Astrocyte (in vitro differentiated cells and primary cell): ENCODE results near the gene SHQ1. TPM values are rescaled to one million over a fixed set of nuclear protein-coding genes. Genes with fewer than 3 reads are reported as not detected.

Experiments
- DNase-seq: peaks from one replicate; pipeline ENCODE4 v3.0.0-alpha.2; 2010; ENCODE audit warnings: low read depth
- FAIRE-seq: peaks from 2 replicates; lab custom pipeline; 2011; peaks lifted over from hg19 to GRCh38; lab: Jason Lieb, UNC
- H2AFZ ChIP-seq: 2 replicates; pipeline ENCODE4 v1.6.0; 2012; ENCODE audit warnings: low read depth, low read length, inconsistent platforms
- H3K27ac ChIP-seq: 2 replicates; pipeline ENCODE4 v1.5.1; 2011; ENCODE audit warnings: low read depth, low read length, inconsistent platforms
- H3K27me3 ChIP-seq: 2 replicates; pipeline ENCODE4 v1.6.0; 2011; ENCODE audit warnings: low read length, inconsistent platforms; ENCODE audit not compliant: insufficient read depth
- H3K36me3 ChIP-seq: 2 replicates; pipeline ENCODE4 v1.5.1; 2011; ENCODE audit warnings: low read length, inconsistent platforms; ENCODE audit not compliant: insufficient read depth
- H3K4me1 ChIP-seq: 2 replicates; pipeline ENCODE4 v1.5.1; 2011; ENCODE audit warnings: low read length, inconsistent platforms; ENCODE audit not compliant: insufficient read depth
- H3K4me2 ChIP-seq: 2 replicates; pipeline ENCODE4 v1.6.0; 2012; ENCODE audit warnings: low read length, inconsistent platforms
- H3K4me3 ChIP-seq: 2 replicates; pipeline ENCODE4 v1.5.1; 2011; ENCODE audit warnings: low read depth, mild to moderate bottlenecking, low read length, inconsistent platforms; ENCODE audit not compliant: insufficient read depth
- H3K79me2 ChIP-seq: 2 replicates; pipeline ENCODE4 v1.6.0; 2012; ENCODE audit warnings: mild to moderate bottlenecking, low read length, inconsistent platforms; ENCODE audit not compliant: insufficient read depth
- H3K9ac ChIP-seq: 2 replicates; pipeline ENCODE4 v1.6.0; 2012; ENCODE audit warnings: mild to moderate bottlenecking, low read length, inconsistent platforms
- H3K9me3 ChIP-seq: 2 replicates; pipeline ENCODE4 v1.5.1; 2012; ENCODE audit warnings: low read depth, mild to moderate bottlenecking, low read length, inconsistent platforms; ENCODE audit not compliant: insufficient read depth
- H4K20me1 ChIP-seq: 2 replicates; pipeline ENCODE4 v1.6.0; 2012; ENCODE audit warnings: low read length, inconsistent platforms; ENCODE audit not compliant: insufficient read depth
- H3K27ac Mint-ChIP-seq: one replicate; pipeline ENCODE4 v1.8.0; 2021; ENCODE audit warnings: mild to moderate bottlenecking, mixed read lengths; ENCODE audit not compliant: unreplicated experiment
- H3K27me3 Mint-ChIP-seq: one replicate; pipeline ENCODE4 v1.8.0; 2021; ENCODE audit warnings: low read depth, mixed read lengths; ENCODE audit not compliant: unreplicated experiment
- H3K36me3 Mint-ChIP-seq: one replicate; pipeline ENCODE4 v1.8.0; 2021; ENCODE audit warnings: low read depth, mixed read lengths; ENCODE audit not compliant: unreplicated experiment
- H3K4me1 Mint-ChIP-seq: one replicate; pipeline ENCODE4 v1.8.0; 2021; ENCODE audit warnings: low read depth, mixed read lengths; ENCODE audit not compliant: unreplicated experiment
- H3K4me3 Mint-ChIP-seq: one replicate; pipeline ENCODE4 v1.8.0; 2021; ENCODE audit warnings: mild to moderate bottlenecking, moderate library complexity, mixed read lengths; ENCODE audit not compliant: unreplicated experiment
- H3K9me3 Mint-ChIP-seq: one replicate; pipeline ENCODE4 v1.8.0; 2021; ENCODE audit warnings: mild to moderate bottlenecking, mixed read lengths; ENCODE audit not compliant: unreplicated experiment
- CTCF ChIP-seq: IDR thresholded peaks from 2 replicates; pipeline ENCODE4 v1.5.1; 2011; ENCODE audit warnings: low read depth, mild to moderate bottlenecking, inconsistent platforms, low read length, moderate library complexity; ENCODE audit not compliant: insufficient read depth
- EZH2 ChIP-seq: IDR thresholded peaks from 2 replicates; pipeline ENCODE4 v1.6.1; 2012; ENCODE audit warnings: mild to moderate bottlenecking, low read length, inconsistent platforms; ENCODE audit not compliant: insufficient read depth
- total RNA-seq: library from RNA; stranded (reverse); gene quantifications from 2 replicates; pipeline ENCODE4 v1.2.1, GENCODE V29; 2021

SHQ1 gene
- total RNA-seq, 1 donor from 2014 or later, result 28.4 TPM

GRCh38 chr3:72896996-72897757 is 48.9 kb upstream of the SHQ1 start:
- no peak overlapping the region for H3K27ac ChIP-seq
- peaks cover 3% of the 10 kb centered on the region for H4K20me1 ChIP-seq

GRCh38 chr3:72894976-72895552 is 46.8 kb upstream of the SHQ1 start:
- H3K27ac Mint-ChIP-seq, result no peak overlapping the region
- H4K20me1 ChIP-seq, result peaks cover 3% of the 10 kb centered on the region
- H3K27me3 Mint-ChIP-seq, result no peaks in the 10 kb centered on the region
- DNase-seq (no peak), FAIRE-seq (no peak)
- H3K36me3 Mint-ChIP-seq, result peaks cover 16% of the 10 kb centered on the region
- TF ChIP-seq EZH2, result no peak
- no peak for TF ChIP-seq CTCF
- no peak overlapping the region for H3K4me3 ChIP-seq
- H3K4me3 Mint-ChIP-seq, result no peak overlapping the region
- H3K9ac ChIP-seq, result no peak overlapping the region
- no peak overlapping the region for H2AFZ ChIP-seq
- H3K27me3 ChIP-seq, result no peaks in the 10 kb centered on the region
- H3K27ac ChIP-seq, result no peak overlapping the region
- peaks cover 10% of the 10 kb centered on the region for H3K79me2 ChIP-seq
- H3K4me1 ChIP-seq, result peaks cover 29% of the 10 kb centered on the region
- H3K9me3 Mint-ChIP-seq, result no peaks in the 10 kb centered on the region
- peaks cover 37% of the 10 kb centered on the region for H3K4me1 Mint-ChIP-seq
- H3K9me3 ChIP-seq, result no peaks in the 10 kb centered on the region
- H3K36me3 ChIP-seq, result no peaks in the 10 kb centered on the region
- H3K4me2 ChIP-seq, result no peak overlapping the region

More at GRCh38 chr3:72896996-72897757, 48.9 kb upstream of the SHQ1 start:
- H3K79me2 ChIP-seq, result peaks cover 10% of the 10 kb centered on the region
- no peak overlapping the region for H2AFZ ChIP-seq
- no peak overlapping the region for H3K4me3 ChIP-seq
- H3K36me3 ChIP-seq, result no peaks in the 10 kb centered on the region
- FAIRE-seq (no peak), DNase-seq (peak; percentile 35)
- H3K9me3 ChIP-seq, result no peaks in the 10 kb centered on the region
- no peak overlapping the region for H3K9ac ChIP-seq
- Mint-ChIP-seq H3K27ac (peak overlapping the region; percentile 42), H3K4me3 (no peak overlapping the region), H3K27me3 (no peaks in the 10 kb centered on the region), H3K36me3 (peaks cover 18% of the 10 kb centered on the region), H3K4me1 (peaks cover 22% of the 10 kb centered on the region), H3K9me3 (no peaks in the 10 kb centered on the region)
- no peak for TF ChIP-seq CTCF
- TF ChIP-seq EZH2, result no peak
- H3K4me2 ChIP-seq, result no peak overlapping the region
- H3K4me1 ChIP-seq, result peaks cover 10% of the 10 kb centered on the region
- H3K27me3 ChIP-seq, result no peaks in the 10 kb centered on the region

GRCh38 chr3:72892870-72893269 is 44.6 kb upstream of the SHQ1 start:
- no peaks in the 10 kb centered on the region for H3K9me3 ChIP-seq
- peak overlapping the region; percentile 96 for H3K27ac Mint-ChIP-seq
- H3K9ac ChIP-seq, result no peak overlapping the region
- no peaks in the 10 kb centered on the region for H3K36me3 ChIP-seq
- H3K79me2 ChIP-seq, result peaks cover 14% of the 10 kb centered on the region
- no peak overlapping the region for H3K4me3 Mint-ChIP-seq
- peaks cover 45% of the 10 kb centered on the region for H3K4me1 ChIP-seq
- no peaks in the 10 kb centered on the region for H3K27me3 ChIP-seq
- H3K9me3 Mint-ChIP-seq, result no peaks in the 10 kb centered on the region
- FAIRE-seq (no peak), DNase-seq (no peak)
- peaks cover 3% of the 10 kb centered on the region for H4K20me1 ChIP-seq
- TF ChIP-seq EZH2 (no peak), CTCF (peak; percentile 33)
- no peak overlapping the region for H3K4me3 ChIP-seq
- peak overlapping the region; percentile 94 for H3K27ac ChIP-seq
- H3K4me2 ChIP-seq, result peak overlapping the region; percentile 100
- no peaks in the 10 kb centered on the region for H3K27me3 Mint-ChIP-seq
- no peak overlapping the region for H2AFZ ChIP-seq
- H3K4me1 Mint-ChIP-seq, result peaks cover 40% of the 10 kb centered on the region
- peaks cover 8% of the 10 kb centered on the region for H3K36me3 Mint-ChIP-seq
